Fibroblast of lung (primary cell): ENCODE data around the gene TRMT2A. TPM values are rescaled to one million over a fixed set of nuclear protein-coding genes. Genes with fewer than 3 reads are reported as not detected.

Source experiments
- DNase-seq, 2 donors: peaks; one replicate each; pipeline versions ENCODE4 v3.0.0 to v3.0.0-alpha.2; 2010; ENCODE audit warnings: low read depth in 2 of 2
- H2AFZ ChIP-seq: 2 replicates; pipeline ENCODE4 v1.5.1; 2012; ENCODE audit warnings: low read length, control low read depth, inconsistent platforms
- H3K27ac ChIP-seq: 2 replicates; pipeline ENCODE4 v1.5.1; 2011; ENCODE audit warnings: low read length, control low read depth; ENCODE audit not compliant: insufficient read depth
- H3K27me3 ChIP-seq: 2 replicates; pipeline ENCODE4 v1.5.1; 2011; ENCODE audit warnings: mild to moderate bottlenecking, low read length; ENCODE audit not compliant: control insufficient read depth, insufficient read depth
- H3K36me3 ChIP-seq: 2 replicates; pipeline ENCODE4 v1.5.1; 2011; ENCODE audit warnings: low read length; ENCODE audit not compliant: control insufficient read depth, insufficient read depth
- H3K4me1 ChIP-seq: 2 replicates; pipeline ENCODE4 v1.5.1; 2011; ENCODE audit warnings: low read length; ENCODE audit not compliant: control insufficient read depth, insufficient read depth; ENCODE audit errors: extremely low read depth
- H3K4me2 ChIP-seq: 2 replicates; pipeline ENCODE4 v1.5.1; 2011; ENCODE audit warnings: low read length, control low read depth; ENCODE audit not compliant: insufficient read depth; ENCODE audit errors: extremely low read depth
- H3K4me3 ChIP-seq, 4 experiments: fragments of 200-600 bp in 1 of 4; sonication (generic) in 1 of 4; replicated peaks in 1 of 4; 2 replicates each; pipeline ENCODE4 v1.5.1; 2011 to 2016; ENCODE audit warnings: low read length in 4 of 4, low read depth in 3 of 4, mild to moderate bottlenecking in 3 of 4, control low read depth in 2 of 4, inconsistent platforms in 1 of 4, mixed read lengths in 1 of 4; ENCODE audit not compliant: insufficient read depth in 1 of 4; ENCODE audit errors: control extremely low read depth in 1 of 4
- H3K79me2 ChIP-seq: 2 replicates; pipeline ENCODE4 v1.5.1; 2012; ENCODE audit warnings: mild to moderate bottlenecking, low read length, inconsistent platforms; ENCODE audit not compliant: control insufficient read depth, insufficient read depth
- H3K9ac ChIP-seq: 2 replicates; pipeline ENCODE4 v1.5.1; 2011; ENCODE audit warnings: mild to moderate bottlenecking, low read length, control low read depth; ENCODE audit not compliant: insufficient read depth
- H3K9me3 ChIP-seq: 2 replicates; pipeline ENCODE4 v1.5.1; 2012; ENCODE audit warnings: low read depth, low read length; ENCODE audit not compliant: control insufficient read depth, insufficient read depth
- H4K20me1 ChIP-seq: 2 replicates; pipeline ENCODE4 v1.5.1; 2011; ENCODE audit warnings: low read length; ENCODE audit not compliant: control insufficient read depth, insufficient read depth; ENCODE audit errors: extremely low read depth
- CTCF ChIP-seq, 2 donors: IDR thresholded peaks in 1 of 2; conservative IDR thresholded peaks in 1 of 2; 1 replicate in 1 of 2; 2 replicates in 1 of 2; pipeline ENCODE4 v1.5.1; 2011 to 2012; ENCODE audit warnings: low read length in 2 of 2, control low read depth in 1 of 2, inconsistent platforms in 1 of 2, low read depth in 1 of 2, mild to moderate bottlenecking in 1 of 2
- EZH2 ChIP-seq: IDR thresholded peaks from 2 replicates; pipeline ENCODE4 v1.5.1; 2012; ENCODE audit warnings: low read length, control low read depth, mild to moderate bottlenecking; ENCODE audit errors: missing control alignments
- polyA minus RNA-seq: library from RNA; depleted of rRNA, polyadenylated mRNA; stranded (reverse); fragments of >200 nt; gene quantifications from 2 replicates; pipeline ENCODE4 v1.2.3, GENCODE V29; 2011; ENCODE audit warnings: low replicate concordance
- polyA plus RNA-seq, 2 donors: library from polyadenylated mRNA; depleted of rRNA in 1 of 2; stranded (reverse) in 1 of 2; unstranded in 1 of 2; fragments of >200 nt; gene quantifications; 2 replicates each; pipeline ENCODE4 v1.2.1, GENCODE V29; 2011 to 2012; ENCODE audit warnings: missing spikeins in 1 of 2
- total RNA-seq: library from RNA; depleted of rRNA; stranded (reverse); fragments of >200 nt; gene quantifications from 2 replicates; pipeline ENCODE4 v1.2.1, GENCODE V29; 2014

Gene TRMT2A
- 38.8 and 52.2 TPM in 2 replicates for total RNA-seq
- 12.9 and 13.5 TPM in 2 replicates for polyA plus RNA-seq
- polyA plus RNA-seq (2012), result 23.8 and 28.5 TPM in 2 replicates
- 28.7 and 36.2 TPM in 2 replicates for polyA minus RNA-seq

GRCh38 chr22:20116951-20117632, at the start of gene TRMT2A:
Gene TRMT2A, minus strand, starts transcription at chr22:20117226. Its CDS starts 320 bp downstream, at chr22:20116906.
- H3K27me3 ChIP-seq, result no peaks in the 10 kb centered on the region
- no peaks in the 10 kb centered on the region for H3K9me3 ChIP-seq
- TF ChIP-seq EZH2 (no peak), CTCF (conservative IDR thresholded peaks at IDR 0.05 in 1 of 2, IDR thresholded peaks at IDR 0.05 in 1 of 2; ENCODE audit: low read depth in 1 of 2, low read length in 2 of 2) (peak in 1 of 2 donors; percentile 6)
- H3K27ac ChIP-seq, result peak within 1 kb of the TSS; percentile 91
- DNase-seq, result peak; percentile 98
- peak within 1 kb of the TSS; percentile 94 for H3K4me2 ChIP-seq
- H4K20me1 ChIP-seq, result no peaks in the 10 kb centered on the region
- peak within 1 kb of the TSS; percentile 84 for H2AFZ ChIP-seq
- H3K9ac ChIP-seq, result peak within 1 kb of the TSS; percentile 96
- peaks cover 42% of the 10 kb centered on the region for H3K36me3 ChIP-seq
- peaks cover 9% of the 10 kb centered on the region for H3K4me1 ChIP-seq
- H3K79me2 ChIP-seq, result peaks cover 69% of the 10 kb centered on the region
- H3K4me3 ChIP-seq, result peak within 1 kb of the TSS; percentile 90 to 95 (median 92)

- no peak overlapping the region for H3K9ac ChIP-seq
These were observed 49.7 kb upstream of the TRMT2A start for GRCh38 chr22:20166703-20167102.

GRCh38 chr22:20165913-20166312, 48.9 kb upstream of the TRMT2A start:
- H3K27me3 ChIP-seq, result no peaks in the 10 kb centered on the region
- H3K36me3 ChIP-seq, result no peaks in the 10 kb centered on the region
- no peak overlapping the region for H2AFZ ChIP-seq
- H4K20me1 ChIP-seq, result no peaks in the 10 kb centered on the region
- DNase-seq, result no peak
- H3K4me1 ChIP-seq, result no peaks in the 10 kb centered on the region
- TF ChIP-seq CTCF (conservative IDR thresholded peaks at IDR 0.05 in 1 of 2, IDR thresholded peaks at IDR 0.05 in 1 of 2; ENCODE audit: low read depth in 1 of 2, low read length in 2 of 2) (no peak), EZH2 (no peak)
- no peaks in the 10 kb centered on the region for H3K9me3 ChIP-seq
- no peak overlapping the region for H3K27ac ChIP-seq
- H3K4me3 ChIP-seq, result no peak overlapping the region
- H3K4me2 ChIP-seq, result no peak overlapping the region
- no peaks in the 10 kb centered on the region for H3K79me2 ChIP-seq
- no peak overlapping the region for H3K9ac ChIP-seq

More at GRCh38 chr22:20166703-20167102, 49.7 kb upstream of the TRMT2A start:
- Histone ChIP-seq H3K27ac (no peak overlapping the region), H3K27me3 (no peaks in the 10 kb centered on the region), H3K79me2 (no peaks in the 10 kb centered on the region), H2AFZ (no peak overlapping the region), H4K20me1 (no peaks in the 10 kb centered on the region), H3K4me3 (no peak overlapping the region), H3K36me3 (no peaks in the 10 kb centered on the region), H3K4me2 (no peak overlapping the region), H3K9me3 (no peaks in the 10 kb centered on the region), H3K4me1 (no peaks in the 10 kb centered on the region)
- DNase-seq, result no peak
- no peak for TF ChIP-seq CTCF (conservative IDR thresholded peaks at IDR 0.05 in 1 of 2, IDR thresholded peaks at IDR 0.05 in 1 of 2; ENCODE audit: low read depth in 1 of 2, low read length in 2 of 2)
- no peak for TF ChIP-seq EZH2
